HK-2 (cell line): ENCODE results near the gene MAPK4.

Source experiments
- DNase-seq: peaks from one replicate; pipeline ENCODE4 v3.0.0-alpha.2; 2018; ENCODE audit not compliant: unreplicated experiment

The MAPK4 gene

DNA sequence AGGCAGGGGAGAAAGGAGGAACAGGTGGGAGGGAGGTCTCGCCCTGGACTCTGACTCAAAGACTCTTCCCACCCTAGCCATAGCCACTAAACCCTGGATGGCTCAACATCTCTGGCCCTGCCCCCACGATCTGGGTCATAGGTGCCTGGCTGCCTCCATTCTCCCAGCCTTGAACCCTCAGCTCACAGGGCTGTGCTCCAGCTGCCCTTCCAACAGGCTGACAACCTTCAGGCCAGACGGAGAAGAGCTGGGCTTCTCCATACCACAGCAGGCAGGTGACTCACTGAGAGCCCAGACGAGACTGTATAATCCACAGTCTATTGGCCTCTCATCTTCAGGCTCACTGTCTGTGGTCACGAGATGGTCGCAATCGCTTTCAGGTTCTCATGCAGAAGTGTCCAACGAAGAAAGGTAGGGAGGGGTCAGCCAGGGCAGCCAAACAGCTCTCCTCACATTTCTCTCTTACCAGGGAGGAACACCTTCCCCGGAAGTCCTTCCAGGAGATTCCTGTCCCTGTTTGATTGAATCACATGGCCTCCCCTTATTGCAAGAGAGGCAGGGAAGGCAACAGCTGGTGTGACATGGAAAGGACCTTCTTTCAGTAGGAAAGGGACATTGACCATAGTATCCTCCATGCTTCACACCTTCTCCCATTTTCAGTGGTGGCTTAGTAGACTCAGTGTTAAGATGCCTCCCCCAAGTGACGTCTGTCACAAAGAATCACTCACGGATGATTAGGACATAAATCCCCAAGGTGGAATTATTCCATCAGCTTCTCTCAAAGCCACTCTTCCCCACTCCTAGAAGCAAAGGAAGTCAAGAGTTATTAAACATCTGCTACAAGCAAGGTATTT, 159.8 kb downstream of the MAPK4 start:
- DNase-seq = no peak

DNA sequence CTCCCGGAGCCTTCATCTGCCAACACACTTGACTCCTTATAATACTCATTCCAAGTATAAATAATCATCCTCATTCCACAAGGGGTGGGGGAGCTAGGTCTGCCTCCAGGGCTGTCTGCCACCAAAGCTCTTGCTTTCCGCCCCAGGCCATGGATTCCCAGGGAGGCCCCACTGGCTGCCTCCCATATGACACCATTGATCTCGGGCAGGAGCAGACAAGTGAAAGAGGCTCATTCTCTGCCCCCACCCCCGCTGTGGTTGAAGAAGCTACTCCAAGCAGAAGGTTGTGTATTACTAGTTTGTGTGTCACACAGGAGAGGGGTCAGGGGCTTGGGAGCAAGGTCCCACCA, 160.4 kb downstream of the MAPK4 start:
- DNase-seq = no peak

DNA sequence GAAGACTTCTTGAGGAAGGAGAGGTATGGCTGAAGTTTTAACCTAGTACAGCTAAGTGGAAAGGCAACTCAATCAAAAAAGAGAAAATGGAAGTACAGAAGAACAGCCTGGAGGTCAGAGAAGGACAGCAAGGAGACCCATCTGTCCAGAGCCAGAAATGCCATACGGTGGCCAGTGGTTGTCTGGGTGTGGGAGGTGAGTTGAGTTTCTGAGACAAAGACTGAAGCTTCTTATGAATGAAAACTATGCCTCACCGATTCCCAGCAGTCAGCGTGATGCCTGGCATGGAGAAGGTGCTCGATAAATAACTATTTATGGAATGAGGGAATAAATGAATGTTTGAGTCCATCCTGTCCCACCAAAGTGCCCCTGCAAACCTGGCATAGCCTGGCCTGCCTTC, 161.1 kb downstream of the MAPK4 start:
- DNase-seq = no peak

DNA sequence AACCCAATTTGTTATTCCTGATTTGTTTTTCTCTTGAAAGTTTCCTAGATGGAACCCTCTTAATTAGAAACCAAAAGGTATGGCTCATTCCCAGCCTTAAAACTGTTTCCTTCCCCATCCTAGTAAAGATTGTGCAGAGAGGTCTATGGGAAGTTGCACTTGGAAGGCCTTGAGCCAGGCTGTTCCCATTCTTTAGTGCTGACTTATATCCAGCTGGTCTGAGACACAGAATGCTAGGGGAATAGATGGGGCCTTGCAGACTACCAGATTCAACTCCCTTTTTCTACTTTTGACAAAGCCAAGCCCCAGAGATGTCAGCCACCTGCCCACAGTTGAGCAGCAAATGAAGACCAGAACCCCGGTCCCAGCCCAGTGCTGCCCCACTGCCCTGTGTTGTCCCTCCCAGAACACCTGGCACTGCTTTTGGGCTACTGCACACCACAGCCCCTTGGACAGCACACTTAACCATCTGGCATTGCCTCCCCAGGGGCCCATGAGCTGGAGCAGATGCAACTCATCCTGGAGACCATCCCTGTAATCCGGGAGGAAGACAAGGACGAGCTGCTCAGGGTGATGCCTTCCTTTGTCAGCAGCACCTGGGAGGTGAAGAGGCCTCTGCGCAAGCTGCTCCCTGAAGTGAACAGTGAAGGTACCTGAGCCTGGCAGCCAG, 161.7 kb downstream of the MAPK4 start:
- no peak for DNase-seq

DNA sequence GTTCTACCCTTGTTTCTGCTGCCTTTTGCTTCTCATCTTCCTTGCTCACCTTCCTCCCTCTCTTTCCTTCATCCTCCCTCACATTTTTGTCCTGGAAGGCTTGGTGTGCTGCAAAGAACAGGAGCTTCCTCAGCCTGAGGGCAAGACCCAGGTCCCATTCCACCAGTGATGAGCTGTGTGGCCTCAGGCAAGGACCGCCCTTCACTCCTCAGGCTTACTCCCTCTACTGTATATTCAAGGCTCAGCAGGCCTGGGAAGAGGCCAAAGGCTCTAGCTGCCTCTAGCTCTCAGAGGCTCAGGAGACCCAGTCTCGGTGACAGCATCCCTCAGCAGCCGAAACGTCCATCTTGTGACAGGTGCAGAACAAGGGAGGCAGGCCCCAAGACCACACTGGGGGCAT, 162.4 kb downstream of the MAPK4 start:
- no peak for DNase-seq

DNA sequence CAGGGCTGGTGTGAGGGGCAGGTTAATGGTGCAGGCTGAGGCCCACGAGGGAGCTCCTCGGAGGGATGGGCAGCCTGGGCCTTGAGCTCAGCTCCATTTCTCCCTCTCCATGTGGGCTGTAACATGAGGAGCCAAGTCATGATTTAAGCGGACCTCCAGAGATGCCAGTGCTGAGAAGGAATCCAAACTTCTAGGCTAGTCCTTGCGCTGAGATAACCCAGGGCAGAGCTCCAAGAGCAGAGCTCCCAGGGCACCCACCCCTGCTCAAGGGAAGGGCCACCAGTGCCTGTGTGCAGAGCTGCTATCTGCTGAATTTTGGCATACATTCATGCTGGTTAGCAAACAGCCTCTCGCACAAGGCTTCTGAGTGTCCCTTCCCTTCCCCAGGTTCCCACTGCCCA, 164.9 kb downstream of the MAPK4 start:
- DNase-seq = no peak

DNA sequence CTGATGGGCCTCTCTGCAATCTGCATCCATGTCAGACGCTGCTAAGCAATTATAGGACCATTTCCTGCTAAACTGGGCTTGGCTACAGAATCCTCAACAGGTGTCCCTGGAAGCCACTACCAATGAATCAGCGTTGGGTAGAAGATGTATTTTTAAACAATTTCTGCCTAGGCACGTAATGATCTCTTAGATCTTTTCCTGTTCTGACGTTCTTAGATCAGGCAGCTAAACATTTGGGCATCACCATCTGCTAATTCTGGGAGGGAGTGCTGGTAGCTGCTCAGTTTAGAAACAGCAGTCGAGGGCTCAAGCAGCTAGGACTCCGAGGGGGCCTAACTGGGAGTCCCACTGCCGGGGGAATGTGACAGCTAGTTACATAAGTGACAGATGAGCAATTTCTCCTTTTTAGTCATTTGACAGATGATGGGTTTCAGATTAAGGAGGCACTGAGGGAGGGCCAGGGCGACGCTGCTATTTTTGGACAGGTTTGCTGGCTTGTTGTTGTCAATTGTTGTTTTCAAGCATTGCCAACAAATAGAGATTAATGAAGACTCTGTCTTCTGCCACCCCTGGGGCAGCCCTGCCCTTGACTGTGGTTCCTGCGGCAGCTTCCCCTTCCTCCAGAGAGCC, 167.2 kb downstream of the MAPK4 start:
- DNase-seq = no peak

DNA sequence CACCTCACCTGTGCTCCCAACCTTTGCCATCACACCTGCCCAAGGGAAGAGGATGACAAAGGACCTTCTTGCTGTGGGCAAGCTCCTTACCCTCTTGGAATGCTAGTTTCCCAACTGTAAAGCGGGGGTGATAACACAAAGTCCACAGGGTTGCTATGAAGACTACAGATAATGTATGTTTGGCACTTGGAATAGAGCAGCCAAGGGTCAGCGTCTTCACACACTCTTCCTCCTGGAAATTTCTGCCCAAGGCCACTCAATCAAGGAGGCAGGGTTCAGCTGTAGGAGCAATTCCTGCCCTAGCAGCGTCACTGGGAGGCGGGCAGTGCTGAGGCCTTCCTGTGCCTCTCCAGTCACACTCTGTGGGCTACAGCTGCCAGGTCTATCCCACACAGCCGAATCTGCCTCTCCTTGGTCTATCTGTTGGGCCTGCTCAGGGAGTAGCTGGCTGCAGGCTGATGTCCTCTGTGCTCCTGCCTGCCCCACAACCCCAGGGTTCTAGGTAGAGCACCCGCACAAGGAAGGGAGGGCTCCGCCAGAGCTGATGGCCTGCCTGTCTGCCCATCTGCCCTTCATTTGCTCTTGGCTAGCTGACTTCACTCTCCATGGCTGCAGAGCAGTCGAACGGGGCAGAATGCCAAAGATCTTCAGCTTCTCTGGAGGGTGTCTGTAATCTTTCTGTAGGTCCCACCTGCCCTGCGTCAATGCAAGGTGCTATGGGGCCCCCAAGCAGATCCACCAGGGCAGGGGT, 168.0 kb downstream of the MAPK4 start:
- DNase-seq = no peak

DNA sequence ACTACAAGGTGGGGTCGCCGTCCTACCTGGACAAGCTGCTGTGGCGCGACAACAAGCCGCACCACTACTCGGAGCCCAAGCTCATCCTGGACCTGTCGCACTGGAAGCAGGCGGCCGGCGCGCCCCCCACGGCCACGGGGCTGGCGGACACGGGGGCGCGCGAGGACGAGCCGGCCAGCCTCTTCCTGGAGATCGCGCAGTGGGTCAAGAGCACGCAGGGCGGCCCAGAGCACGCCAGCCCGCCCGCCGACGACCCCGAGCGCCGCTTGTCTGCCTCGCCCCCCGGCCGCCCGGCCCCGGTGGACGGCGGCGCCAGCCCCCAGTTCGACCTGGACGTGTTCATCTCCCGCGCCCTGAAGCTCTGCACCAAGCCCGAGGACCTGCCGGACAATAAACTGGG, 169.5 kb downstream of the MAPK4 start:
- no peak for DNase-seq

DNA sequence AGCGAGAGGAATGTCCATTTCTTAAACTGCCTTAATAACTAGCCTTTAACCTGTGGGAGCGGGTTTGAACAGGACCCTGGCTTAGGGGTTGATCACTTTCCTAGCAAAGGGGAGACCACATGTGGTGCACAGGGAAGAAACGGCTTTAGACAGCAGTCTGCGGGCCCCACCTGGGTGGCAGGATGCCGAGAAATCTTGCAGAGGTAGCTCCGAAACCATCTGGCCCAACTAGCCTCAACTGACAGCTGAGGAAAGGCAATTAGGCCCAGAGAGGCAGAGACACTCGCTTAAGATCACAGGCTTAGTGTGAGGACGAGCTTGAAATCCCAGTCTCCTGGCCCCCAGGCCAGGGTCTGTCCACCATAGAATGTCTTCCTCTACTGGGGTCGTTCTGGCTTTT, 170.1 kb downstream of the MAPK4 start:
- DNase-seq = no peak

DNA sequence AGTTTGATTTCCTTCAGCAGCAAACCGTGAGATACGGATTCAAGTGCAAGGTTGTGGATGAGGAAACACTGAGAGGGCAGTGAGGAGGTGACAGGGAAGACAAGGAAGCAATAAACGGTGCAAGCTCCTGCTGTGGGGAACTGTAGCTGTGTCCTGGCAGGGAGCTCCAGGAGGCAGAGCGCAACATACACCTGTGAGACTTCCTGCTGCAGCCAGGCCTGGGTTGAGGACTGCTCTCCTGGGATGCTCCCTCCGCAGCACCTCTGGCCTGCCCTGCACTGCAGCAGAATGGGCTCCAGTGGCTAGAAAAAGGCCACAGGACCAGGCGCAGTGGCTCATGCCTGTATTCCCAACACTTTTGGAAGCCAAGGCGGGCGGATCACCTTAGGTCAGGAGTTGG, 174.5 kb downstream of the MAPK4 start:
- DNase-seq = no peak

DNA sequence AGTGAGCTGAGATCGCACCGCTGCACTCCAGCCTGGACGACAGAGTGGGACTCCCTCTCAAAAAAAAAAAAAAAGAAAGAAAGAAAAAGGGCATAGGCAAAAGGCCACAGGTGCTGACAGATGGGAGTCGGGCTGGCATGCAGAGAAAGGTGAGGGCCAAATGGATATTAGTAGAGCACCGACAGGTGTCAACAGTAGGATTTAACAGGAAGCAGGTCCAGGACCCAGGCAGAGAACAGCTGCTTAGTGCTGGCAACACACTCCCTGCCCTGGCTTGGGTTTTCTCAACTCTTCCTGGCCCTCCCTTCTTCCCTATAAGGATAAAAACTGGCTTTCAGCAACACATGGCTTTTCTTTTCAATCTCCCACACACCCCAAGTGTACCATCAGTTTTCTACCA, 175.0 kb downstream of the MAPK4 start:
- no peak for DNase-seq

DNA sequence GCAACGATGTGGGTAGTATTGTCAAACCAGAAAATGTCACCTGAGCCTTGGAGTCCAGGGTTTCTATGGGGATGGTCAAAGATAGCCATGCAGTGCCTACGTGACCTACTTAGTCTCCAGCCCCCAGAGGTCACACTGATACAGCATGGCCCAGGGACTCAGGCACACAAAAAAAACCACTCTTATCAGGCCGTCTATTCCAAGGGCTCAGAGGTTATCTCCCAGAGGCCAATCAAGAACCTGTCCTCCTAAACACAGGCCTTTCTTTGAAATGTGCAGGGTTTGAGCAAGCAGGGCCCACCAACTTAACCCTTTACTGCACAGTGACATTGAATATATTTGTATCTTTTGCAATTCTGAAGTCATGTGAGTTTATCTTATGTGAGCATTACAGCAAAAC, 177.2 kb downstream of the MAPK4 start:
- no peak for DNase-seq

DNA sequence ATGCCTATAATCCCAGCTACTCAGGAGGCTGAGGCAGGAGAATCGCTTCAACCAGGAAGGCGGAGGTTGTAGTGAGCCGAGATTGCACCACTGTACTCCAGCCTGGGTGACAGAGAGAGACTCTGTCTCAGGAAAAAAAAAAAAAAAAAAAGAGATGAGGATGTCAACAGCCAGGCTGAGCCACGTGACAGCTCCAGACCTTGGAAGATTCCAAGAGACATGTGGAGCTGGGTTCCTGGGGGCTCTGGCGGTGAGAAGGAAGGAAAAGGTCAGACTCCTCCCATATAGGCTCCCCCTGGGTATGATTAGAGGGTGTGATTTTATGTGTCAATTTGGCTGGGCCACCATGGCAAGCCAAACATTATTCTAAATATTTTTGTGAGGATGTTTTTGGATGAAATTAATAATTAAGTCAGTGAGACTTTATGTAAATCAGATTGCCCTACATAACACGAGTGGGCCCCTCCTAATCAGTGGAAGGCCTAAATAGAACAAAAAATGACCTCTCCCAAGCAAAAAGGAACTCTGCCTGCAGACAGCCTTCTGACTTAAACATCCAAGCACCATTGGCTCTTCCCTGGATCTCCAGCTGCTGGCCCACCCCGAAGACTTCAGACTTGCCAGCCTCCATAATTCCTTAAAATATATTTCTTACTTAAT, 178.3 kb downstream of the MAPK4 start:
- DNase-seq = no peak

DNA sequence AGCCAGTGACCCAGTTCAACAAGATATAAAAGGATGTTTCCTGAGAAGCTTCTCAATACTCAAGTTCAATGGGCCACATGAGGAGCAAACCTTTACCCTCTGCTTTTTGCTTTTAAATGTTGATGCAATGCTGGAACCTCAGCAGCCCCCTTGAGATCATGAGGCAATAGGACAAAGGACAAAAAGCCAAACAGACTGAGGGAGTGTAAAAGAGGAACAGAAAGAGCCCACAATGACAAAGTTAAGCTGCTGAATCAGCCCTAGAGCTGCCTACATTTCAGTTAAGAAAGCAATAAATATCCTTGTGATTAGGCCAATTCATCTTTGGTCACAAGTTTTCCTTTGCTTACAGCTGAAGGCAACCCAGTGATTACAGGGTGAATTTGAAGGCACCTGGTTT, 183.1 kb downstream of the MAPK4 start:
- no peak for DNase-seq

DNA sequence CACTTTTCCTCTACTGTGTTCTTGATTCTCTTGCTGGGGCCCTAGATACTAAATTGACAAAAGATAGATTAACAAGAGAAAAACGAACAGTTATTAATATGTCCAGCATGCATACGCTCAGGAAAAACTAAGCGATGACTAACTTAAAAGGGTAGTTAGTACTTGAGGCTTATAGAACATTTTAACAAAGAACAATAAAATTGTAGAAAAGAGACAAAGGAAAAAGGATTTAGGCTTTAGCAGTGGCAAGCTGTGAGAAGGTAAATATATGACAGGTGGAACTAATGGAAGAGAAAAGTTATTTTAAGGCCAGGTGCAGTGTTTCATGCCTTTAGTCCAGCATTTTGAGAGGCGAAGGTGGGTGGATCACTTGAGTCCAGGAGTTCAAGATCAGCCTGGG, 184.4 kb downstream of the MAPK4 start:
- no peak for DNase-seq

DNA sequence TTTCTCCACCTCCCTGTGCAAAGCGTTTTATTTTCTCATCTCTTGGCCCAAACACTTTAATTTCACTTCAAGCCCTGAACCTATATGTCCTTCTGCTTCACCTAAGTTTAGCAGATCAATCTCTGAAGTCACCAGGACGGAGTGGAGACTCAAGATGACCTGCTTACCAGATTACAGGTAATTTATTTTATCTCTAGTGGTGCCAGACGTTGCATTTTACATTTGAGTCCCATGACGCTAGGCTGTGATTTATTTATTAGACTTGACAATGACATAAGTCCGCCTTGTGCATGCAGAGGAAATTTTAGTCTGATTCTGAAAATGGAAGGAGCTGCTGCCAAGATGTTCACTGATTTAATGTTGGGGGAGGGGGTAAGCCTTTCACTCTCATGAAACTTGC, 186.1 kb downstream of the MAPK4 start:
- no peak for DNase-seq

DNA sequence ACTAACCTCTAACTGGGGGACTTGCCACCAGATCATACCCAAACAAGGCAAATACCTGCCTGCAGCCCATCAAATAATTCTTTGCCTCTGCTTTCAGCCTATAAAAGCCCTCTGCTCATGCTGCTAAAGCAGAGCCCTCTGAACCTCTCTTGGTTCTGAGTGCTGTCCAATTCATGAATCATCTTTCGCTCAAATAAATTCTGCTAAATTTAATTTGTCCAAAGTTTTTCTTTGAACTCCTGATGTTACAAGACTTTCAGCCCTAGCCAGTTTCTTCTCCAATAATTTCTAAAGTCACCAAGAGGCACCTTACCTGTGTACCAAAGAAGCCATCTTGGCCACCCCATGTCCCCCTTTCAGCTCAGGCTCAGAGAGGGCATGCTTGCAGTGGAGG, 188.0 kb downstream of the MAPK4 start:
- no peak for DNase-seq

DNA sequence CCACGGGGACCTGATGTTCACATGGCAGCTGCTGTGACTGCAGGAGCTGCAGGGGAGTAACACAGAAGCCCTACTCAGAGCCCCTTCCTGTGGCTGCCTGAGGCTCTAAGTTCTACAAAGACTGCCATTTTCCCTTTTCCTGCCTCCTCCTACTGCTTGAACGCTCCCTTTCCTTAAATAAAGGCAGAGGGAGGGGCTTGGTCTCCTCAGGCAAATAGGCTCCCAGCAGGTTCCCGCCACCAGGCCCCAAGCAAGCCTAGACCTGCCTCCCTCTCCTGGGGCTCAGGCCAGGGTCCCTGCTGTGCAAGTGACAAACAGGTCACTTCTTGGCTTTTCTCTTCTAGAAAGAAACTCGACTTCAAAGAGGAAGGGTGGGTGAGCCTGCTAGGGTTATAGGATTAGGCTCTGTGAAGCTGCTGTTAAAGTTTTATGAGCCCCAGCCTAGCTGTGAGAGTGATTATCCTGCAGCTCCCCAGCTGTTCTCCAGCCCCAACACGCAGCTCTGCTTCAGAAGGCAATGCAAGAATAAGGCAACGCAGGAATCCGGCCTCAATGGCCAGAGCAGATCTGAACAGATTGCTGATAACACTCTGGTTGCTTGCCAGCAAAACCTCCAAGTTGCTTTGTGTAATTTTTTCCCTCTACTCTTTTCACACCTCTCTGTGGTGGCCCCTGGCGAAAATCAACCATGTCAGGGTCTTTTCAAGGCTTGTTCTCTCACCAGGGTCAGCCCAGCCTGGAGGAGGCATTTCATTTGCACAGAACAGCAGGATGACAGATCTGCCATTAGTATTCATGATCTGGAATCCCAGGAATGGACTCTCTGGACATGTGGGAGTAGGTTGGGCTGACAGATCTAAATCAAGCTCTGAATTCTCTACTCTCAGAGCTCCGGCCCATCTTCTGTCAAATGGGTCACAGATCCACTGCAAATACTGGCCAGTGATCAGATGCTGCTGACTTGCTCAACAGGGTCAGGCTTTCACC, 188.6 kb downstream of the MAPK4 start:
- no peak for DNase-seq

DNA sequence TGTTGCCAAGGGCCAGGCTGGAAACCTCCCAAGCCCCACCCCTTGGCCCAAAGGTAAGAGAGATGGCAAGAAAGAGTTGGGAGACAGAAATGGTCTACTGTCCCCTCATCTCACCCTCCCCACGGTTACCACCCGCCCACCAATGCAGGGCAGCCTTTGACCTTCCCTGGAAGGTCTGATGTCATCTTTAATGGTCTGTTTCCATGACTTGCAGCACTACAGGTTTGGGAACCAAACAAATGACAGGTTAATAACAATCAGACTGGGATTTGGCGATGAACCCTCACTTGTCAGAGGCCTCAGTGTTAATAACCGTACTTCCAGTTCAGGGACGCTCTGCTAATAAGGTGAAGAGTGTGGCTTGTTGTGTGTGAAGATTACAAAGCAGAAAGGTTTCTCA, 189.5 kb downstream of the MAPK4 start:
- no peak for DNase-seq

DNA sequence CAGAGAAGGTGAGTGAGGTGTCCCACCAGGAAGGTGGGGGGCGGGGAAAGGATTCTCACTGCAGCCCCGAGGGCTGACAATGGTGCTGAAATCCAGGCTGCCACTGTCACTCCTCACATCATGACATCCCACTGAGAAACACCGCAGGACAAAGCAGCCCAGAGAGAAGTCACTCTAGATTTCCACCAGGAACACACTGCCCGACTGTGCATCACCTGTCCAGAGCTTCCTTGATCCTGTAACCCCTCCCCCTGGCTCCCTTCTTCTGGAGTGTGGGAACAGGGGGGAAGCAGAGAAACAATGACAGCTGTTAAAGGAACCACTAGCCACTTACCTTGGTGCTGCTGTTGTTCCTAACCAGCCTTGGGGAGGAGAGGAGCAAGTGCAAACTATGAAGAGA, 190.1 kb downstream of the MAPK4 start:
- DNase-seq = no peak
